ENCODE measurements around the gene CEP170B. TPM values are rescaled to one million over a fixed set of nuclear protein-coding genes. Genes with fewer than 3 reads are reported as not detected.

The CEP170B gene
- total RNA-seq, 1 donor from 2014 or later, result 19.2 TPM

- DNase-seq (ENCODE audit: low spot score), result no peak
- intact Hi-C loops (cut with DNase I), result no loop called here
Observed at GRCh38 chr14:104865631-104866441, 768 bp downstream of the CEP170B start.

- no peak for DNase-seq (ENCODE audit: low spot score)
- intact Hi-C loops (cut with DNase I), result no loop called here
Observed at GRCh38 chr14:104866451-104867370, 1.6 kb downstream of the CEP170B start.

GRCh38 chr14:104867371-104868059 is 2.4 kb downstream of the CEP170B start:
- no peak for DNase-seq (ENCODE audit: low spot score)
- intact Hi-C loops (cut with DNase I), result no loop called here

GRCh38 chr14:104868060-104868740 is 3.1 kb downstream of the CEP170B start:
- DNase-seq (ENCODE audit: low spot score), result no peak
- intact Hi-C loops (cut with DNase I), result no loop called here

- intact Hi-C loops (cut with DNase I), result no loop called here
- no peak for DNase-seq (ENCODE audit: low spot score)
Observed at GRCh38 chr14:104868811-104869572, 3.9 kb downstream of the CEP170B start.

- intact Hi-C loops (cut with DNase I), result no loop called here
- DNase-seq (ENCODE audit: low spot score), result no peak
Observed at GRCh38 chr14:104869669-104870367, 4.8 kb downstream of the CEP170B start.

- DNase-seq (ENCODE audit: low spot score), result no peak
- intact Hi-C loops (cut with DNase I), result no loop called here
Observed at GRCh38 chr14:104870368-104871144, 5.5 kb downstream of the CEP170B start.

- intact Hi-C loops (cut with DNase I), result no loop called here
- no peak for DNase-seq (ENCODE audit: low spot score)
Observed at GRCh38 chr14:104871145-104871655, 6.1 kb downstream of the CEP170B start.

GRCh38 chr14:104871656-104872468 is 6.8 kb downstream of the CEP170B start:
- DNase-seq (ENCODE audit: low spot score), result no peak
- intact Hi-C loops (cut with DNase I), result no loop called here

- intact Hi-C loops (cut with DNase I), result no loop called here
- DNase-seq (ENCODE audit: low spot score), result no peak
Observed at GRCh38 chr14:104872469-104873341, 7.6 kb downstream of the CEP170B start.

GRCh38 chr14:104873380-104874055 is 8.4 kb downstream of the CEP170B start:
- intact Hi-C loops (cut with DNase I), result no loop called here
- DNase-seq (ENCODE audit: low spot score), result no peak

GRCh38 chr14:104874110-104874531 is 9.1 kb downstream of the CEP170B start:
- DNase-seq (ENCODE audit: low spot score), result no peak

GRCh38 chr14:104874571-104875411 is 9.7 kb downstream of the CEP170B start:
- intact Hi-C loops (cut with DNase I), result no loop called here
- DNase-seq (ENCODE audit: low spot score), result no peak

More at GRCh38 chr14:104874110-104874531, 9.1 kb downstream of the CEP170B start:
- intact Hi-C loops (cut with DNase I), result no loop called here

- intact Hi-C loops (cut with DNase I), result no loop called here
- no peak for DNase-seq (ENCODE audit: low spot score)
Observed at GRCh38 chr14:104875412-104875751, 10.3 kb downstream of the CEP170B start.

All from cardiac septum (tissue), 1 donor.